ENCODE measurements around the gene ARHGAP30.

Gene ARHGAP30

DNA sequence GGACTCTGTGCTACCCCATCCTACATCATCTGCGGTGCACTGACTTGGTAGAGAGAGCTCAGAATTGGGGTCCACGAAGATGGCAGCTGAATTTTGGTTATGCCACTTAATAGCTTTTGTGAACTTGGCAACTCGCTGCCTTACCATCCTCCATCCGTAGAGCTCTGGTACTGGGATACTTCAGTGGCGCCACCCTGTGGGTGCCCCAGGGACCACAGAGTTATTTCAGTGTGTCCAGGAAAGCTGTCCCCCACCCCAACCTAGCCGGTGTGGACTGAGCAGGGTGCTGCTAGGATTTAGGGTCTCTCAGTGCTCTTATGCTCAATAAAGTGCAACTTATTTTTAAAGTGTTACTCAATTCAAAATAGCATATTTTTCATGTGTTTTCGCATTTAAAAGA is 14.9 kb downstream of the ARHGAP30 start:
- DNase-seq (ENCODE audit: low read depth) = no peak
- TF ChIP-seq, protein P1, sequence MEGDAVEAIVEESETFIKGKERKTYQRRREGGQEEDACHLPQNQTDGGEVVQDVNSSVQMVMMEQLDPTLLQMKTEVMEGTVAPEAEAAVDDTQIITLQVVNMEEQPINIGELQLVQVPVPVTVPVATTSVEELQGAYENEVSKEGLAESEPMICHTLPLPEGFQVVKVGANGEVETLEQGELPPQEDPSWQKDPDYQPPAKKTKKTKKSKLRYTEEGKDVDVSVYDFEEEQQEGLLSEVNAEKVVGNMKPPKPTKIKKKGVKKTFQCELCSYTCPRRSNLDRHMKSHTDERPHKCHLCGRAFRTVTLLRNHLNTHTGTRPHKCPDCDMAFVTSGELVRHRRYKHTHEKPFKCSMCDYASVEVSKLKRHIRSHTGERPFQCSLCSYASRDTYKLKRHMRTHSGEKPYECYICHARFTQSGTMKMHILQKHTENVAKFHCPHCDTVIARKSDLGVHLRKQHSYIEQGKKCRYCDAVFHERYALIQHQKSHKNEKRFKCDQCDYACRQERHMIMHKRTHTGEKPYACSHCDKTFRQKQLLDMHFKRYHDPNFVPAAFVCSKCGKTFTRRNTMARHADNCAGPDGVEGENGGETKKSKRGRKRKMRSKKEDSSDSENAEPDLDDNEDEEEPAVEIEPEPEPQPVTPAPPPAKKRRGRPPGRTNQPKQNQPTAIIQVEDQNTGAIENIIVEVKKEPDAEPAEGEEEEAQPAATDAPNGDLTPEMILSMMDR (conservative IDR thresholded peaks at IDR 0.05; ENCODE audit: low read depth, low read length) = peak; percentile 17
- H3K4me3 ChIP-seq (ENCODE audit: low read depth, low read length) = no peak overlapping the region

DNA sequence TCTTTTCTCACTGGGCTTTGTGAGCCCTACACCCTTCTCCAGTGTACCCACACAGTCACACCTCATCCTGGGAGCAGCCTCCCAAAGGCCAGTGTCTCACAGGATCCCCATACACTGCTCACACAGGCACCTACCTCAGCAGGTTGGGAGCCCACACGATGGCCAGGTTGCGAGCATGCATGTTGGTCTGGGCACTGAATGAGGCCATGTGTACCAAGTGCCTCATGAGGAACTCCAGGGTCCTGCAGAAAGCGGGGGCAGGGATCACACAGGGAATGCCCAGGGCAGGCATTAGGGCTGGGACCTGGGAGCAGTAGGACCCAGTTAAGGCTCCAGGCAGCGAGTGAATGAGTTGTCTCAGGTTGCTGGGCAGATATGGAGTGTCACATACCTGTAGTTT is 15.5 kb downstream of the ARHGAP30 start:
- TF ChIP-seq, protein P1 (conservative IDR thresholded peaks at IDR 0.05; ENCODE audit: low read depth, low read length) = no peak
- no peak overlapping the region for H3K4me3 ChIP-seq (ENCODE audit: low read depth, low read length)
- DNase-seq (ENCODE audit: low read depth) = no peak

DNA sequence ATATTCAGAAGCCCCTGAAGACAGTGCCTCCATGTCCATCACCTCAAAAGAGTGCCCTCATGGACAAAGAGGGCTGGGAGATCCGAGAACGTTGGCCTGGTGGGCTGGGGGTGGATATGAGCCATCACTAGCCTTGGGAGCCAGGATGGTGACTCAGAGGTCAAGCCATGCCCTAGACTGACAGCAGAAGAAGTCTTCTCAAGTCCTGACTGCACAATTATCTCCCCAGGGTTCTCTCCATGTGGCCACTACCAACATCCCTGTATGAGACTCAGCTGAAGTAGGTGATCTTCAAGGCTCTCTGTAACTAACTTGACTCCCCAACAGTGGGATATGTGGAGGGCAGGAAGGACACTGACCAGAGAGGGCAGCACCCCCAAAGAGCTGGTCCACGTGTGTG is 16.8 kb downstream of the ARHGAP30 start:
- no peak overlapping the region for H3K4me3 ChIP-seq (ENCODE audit: low read depth, low read length)
- peak; percentile 15 for DNase-seq (ENCODE audit: low read depth)
- TF ChIP-seq, protein P1 (conservative IDR thresholded peaks at IDR 0.05; ENCODE audit: low read depth, low read length) = no peak

DNA sequence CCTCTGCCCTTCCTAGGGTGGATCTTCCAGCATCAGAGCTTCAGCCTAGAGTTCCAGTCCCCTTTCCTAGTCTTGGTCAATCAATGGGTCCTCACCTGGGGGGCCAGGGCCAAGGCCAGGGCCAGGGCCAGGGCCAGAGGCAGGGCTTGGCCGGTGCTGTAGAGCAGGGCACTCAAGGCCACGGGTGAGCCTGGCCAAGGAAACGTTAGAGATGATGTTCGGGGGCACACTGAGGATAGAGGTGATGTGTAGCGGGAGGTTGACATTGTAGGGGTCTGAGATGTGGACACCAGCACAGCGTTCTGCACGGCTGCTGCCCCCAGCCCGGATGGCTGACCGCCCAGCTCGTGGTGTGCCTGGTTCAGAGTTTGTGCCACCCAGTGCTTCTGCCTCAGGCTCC is 18.5 kb downstream of the ARHGAP30 start:
- no peak for DNase-seq (ENCODE audit: low read depth)
- TF ChIP-seq, protein P1 (conservative IDR thresholded peaks at IDR 0.05; ENCODE audit: low read depth, low read length) = no peak
- H3K4me3 ChIP-seq (ENCODE audit: low read depth, low read length) = no peak overlapping the region

DNA sequence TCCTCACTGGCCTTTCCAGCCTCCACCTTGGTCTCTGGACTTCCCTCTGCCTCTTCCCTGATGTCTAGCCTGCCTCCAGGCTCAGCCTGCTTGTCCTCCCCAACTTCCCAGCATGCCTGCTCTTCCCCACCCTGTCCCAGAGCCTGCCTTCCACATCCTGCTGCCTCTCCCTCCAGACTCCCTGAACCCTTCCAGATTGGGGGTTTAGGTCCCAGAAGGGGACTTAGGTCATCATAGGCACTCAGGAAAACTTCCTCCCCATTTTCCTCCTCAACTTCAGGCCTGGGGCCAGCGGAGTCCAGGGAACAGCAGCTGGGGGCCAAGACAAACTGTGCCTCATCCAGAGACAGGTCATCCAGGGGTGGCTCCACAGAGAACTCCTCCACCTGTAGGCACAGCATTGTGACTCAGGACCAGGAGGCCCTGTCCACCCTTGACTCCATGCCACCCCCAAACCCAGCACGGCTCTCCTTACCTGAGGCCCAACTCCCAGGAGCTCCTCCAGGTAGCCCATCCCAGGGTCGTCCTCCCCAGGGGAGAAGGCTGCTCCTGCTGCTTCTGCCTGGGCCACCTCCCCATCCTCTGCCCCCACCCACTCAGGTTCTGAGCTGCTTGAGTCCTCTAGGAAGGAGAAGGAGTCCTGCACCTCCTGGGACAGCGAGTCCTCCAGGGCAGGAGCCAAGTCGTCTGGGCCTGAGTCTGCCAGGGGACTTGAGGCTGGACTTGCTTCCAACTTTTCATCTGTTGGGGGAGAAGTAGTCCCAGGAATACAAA is 20.6 kb downstream of the ARHGAP30 start:
- TF ChIP-seq, protein P1 (conservative IDR thresholded peaks at IDR 0.05; ENCODE audit: low read depth, low read length) = no peak
- no peak for DNase-seq (ENCODE audit: low read depth)
- H3K4me3 ChIP-seq (ENCODE audit: low read depth, low read length) = no peak overlapping the region

DNA sequence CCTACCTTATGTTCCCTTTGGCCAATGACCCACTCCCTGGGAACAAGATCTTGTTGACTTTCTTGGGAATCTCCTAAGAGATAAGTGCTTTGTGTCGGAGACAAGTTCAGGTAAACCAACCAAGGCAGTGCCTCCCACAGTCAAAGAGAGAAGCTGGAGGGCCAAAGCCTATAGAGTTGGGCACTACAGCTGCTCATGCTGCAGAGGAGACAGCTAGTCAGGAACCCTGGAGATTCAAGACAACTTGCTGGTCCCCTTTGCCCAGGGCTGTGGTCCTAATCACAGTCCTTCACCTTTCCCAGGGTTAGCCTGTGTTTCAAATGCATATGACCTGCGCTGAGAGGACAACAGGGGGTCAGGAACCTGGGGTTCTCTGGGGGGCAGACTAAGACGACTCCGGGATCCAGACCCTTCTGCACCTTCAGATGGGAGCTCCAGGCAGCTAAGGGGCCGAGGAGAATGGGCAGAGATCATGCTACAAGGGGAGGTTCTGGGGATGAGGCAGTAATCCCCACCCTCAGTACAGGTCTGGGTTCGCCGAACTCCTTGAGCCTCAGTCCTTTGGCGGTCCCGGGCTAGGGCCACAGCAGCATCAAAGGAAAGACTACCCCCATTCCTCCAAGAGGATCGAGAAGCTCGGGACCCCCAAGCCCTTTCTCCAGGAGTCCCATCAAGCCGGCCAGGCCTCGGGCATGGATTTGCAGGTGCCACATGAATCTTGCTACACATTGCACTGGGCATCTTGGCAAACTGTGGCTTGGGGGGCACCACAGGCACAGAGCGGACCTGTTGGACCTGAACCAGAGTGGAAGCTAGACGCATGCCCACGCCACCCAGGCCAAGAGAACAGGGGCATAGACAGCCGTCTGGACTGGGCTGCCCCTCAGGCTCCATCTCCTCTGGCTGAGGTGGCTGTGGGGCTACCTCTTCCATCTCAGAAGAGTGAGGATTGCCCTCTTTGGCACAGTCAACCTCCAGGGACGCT is 22.0 kb downstream of the ARHGAP30 start:
- TF ChIP-seq, protein P1 (conservative IDR thresholded peaks at IDR 0.05; ENCODE audit: low read depth, low read length) = no peak
- H3K4me3 ChIP-seq (ENCODE audit: low read depth, low read length) = no peak overlapping the region
- DNase-seq (ENCODE audit: low read depth) = no peak
